ENCODE results near the gene ZBTB16. TPM values are rescaled to one million over a fixed set of nuclear protein-coding genes. Genes with fewer than 3 reads are reported as not detected.

The ZBTB16 gene
- total and polyA plus RNA-seq, 2 donors (not counting 3 experiments of a cell fraction or from before 2014, with no cell fraction given) = 9.8 to 20.3 TPM

DNA sequence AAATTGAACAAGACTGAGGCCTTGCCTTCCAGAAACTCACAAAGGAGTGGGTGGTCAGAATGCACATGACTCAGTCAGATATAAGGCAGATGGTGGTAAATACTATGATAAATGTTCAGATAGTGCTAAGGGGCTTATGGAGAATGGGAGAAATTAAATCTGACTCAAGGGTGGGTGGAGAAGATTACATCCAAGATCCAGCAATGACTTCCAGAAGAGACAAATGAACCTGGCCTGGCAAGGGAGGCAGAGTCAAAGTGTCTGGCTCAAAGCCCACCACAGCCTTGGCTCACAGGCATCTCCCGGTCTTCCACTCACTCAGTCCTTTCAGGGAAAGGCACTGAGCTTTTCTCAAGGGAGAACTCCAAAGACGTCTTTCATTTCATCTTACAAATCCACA, 6.1 kb upstream of the ZBTB16 start:
- TF ChIP-seq, protein P1, sequence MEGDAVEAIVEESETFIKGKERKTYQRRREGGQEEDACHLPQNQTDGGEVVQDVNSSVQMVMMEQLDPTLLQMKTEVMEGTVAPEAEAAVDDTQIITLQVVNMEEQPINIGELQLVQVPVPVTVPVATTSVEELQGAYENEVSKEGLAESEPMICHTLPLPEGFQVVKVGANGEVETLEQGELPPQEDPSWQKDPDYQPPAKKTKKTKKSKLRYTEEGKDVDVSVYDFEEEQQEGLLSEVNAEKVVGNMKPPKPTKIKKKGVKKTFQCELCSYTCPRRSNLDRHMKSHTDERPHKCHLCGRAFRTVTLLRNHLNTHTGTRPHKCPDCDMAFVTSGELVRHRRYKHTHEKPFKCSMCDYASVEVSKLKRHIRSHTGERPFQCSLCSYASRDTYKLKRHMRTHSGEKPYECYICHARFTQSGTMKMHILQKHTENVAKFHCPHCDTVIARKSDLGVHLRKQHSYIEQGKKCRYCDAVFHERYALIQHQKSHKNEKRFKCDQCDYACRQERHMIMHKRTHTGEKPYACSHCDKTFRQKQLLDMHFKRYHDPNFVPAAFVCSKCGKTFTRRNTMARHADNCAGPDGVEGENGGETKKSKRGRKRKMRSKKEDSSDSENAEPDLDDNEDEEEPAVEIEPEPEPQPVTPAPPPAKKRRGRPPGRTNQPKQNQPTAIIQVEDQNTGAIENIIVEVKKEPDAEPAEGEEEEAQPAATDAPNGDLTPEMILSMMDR (IDR thresholded peaks at IDR 0.05; ENCODE audit: extremely low read depth in 1 of 2, insufficient read depth in 1 of 2, low read depth in 1 of 2, low read length in 2 of 2) = no peak
- no peak for TF ChIP-seq MYC (IDR thresholded peaks at IDR 0.05; ENCODE audit: low read depth, low read length)
- no peak for TF ChIP-seq POLR2AphosphoS5 (IDR thresholded peaks at IDR 0.05; ENCODE audit: insufficient read depth, low read depth, low read length)
- no peak for TF ChIP-seq JUN (IDR thresholded peaks at IDR 0.05; ENCODE audit: borderline replicate concordance, insufficient read depth, insufficient read length, low read depth)
- TF ChIP-seq FOS (IDR thresholded peaks at IDR 0.05; ENCODE audit: borderline replicate concordance, insufficient read depth, low read length) = no peak
- TF ChIP-seq EZH2 (IDR thresholded peaks at IDR 0.05; ENCODE audit: borderline replicate concordance, low read depth, low read length, severe bottlenecking) = no peak
- TF ChIP-seq POLR2A (IDR thresholded peaks at IDR 0.05; ENCODE audit: low read depth, low read length) = no peak
- TF ChIP-seq, protein P2, sequence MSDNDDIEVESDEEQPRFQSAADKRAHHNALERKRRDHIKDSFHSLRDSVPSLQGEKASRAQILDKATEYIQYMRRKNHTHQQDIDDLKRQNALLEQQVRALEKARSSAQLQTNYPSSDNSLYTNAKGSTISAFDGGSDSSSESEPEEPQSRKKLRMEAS (IDR thresholded peaks at IDR 0.05; ENCODE audit: insufficient read depth, insufficient read length) = no peak
- TF ChIP-seq GATA2 (IDR thresholded peaks at IDR 0.05; ENCODE audit: insufficient read depth, insufficient read length, low read depth, low read length) = no peak
- intact Hi-C loops (cut with micrococcal nuclease) (no loop called here), dilution Hi-C loops (cut with MboI; ENCODE audit: extremely low pct_ligation_motif_present, low sequenced_read_pairs) (no loop called here)
- FAIRE-seq = no peak
- DNase-seq (ENCODE audit: low read depth, low spot score) = no peak
- Histone ChIP-seq H3K4me1 (ENCODE audit: control insufficient read depth, extremely low read depth, insufficient read depth, low read length) (peaks cover 3% of the 10 kb centered on the region), H3K79me2 (ENCODE audit: control insufficient read depth, insufficient read depth, low read length) (no peaks in the 10 kb centered on the region), H3K9me3 (replicated peaks; ENCODE audit: control insufficient read depth, insufficient read depth, low read length) (no peaks in the 10 kb centered on the region), H3K4me2 (ENCODE audit: insufficient read depth, low read length) (no peak overlapping the region), H3K27ac (ENCODE audit: insufficient read depth, low read depth, low read length) (no peak overlapping the region), H3K27me3 (ENCODE audit: control insufficient read depth in 2 of 2, insufficient read depth in 2 of 2, low read length in 2 of 2) (peaks cover 0 to 2% of the 10 kb centered on the region in 2 experiments), H4K20me1 (replicated peaks; ENCODE audit: control insufficient read depth, extremely low read depth, insufficient read depth, low read length) (no peaks in the 10 kb centered on the region), H2AFZ (ENCODE audit: low read depth, low read length) (no peak overlapping the region), H3K4me3 (replicated peaks in 1 of 3; ENCODE audit: insufficient read depth in 1 of 3, low read depth in 1 of 3, low read length in 3 of 3) (no peak overlapping the region), H3K36me3 (ENCODE audit: control insufficient read depth in 2 of 2, extremely low read depth in 1 of 2, insufficient read depth in 2 of 2, low read length in 2 of 2) (no peaks in the 10 kb centered on the region), H3K9ac (replicated peaks; ENCODE audit: extremely low read depth, insufficient read depth, low read length) (no peak overlapping the region), H3K9me1 (replicated peaks; ENCODE audit: control insufficient read depth, extremely low read depth, insufficient read depth, low read length) (no peaks in the 10 kb centered on the region)
- ChIA-PET CTCF (interaction anchor here (1.4 to 3.0 kb wide), 3 partner anchors 14 to 207 kb away, joined by 3 to 15 read pairs (median 4); no protein-coding TSS in a partner anchor), POLR2A (no interaction called here)
- no TSS peak for BruUV-seq (replicated peaks)

All from endothelial cell of umbilical vein (primary cell).